Neural cell (in vitro differentiated cells): ENCODE measurements around the gene FHAD1. TPM values are rescaled to one million over a fixed set of nuclear protein-coding genes. Genes with fewer than 3 reads are reported as not detected.

Source experiments
- H2AFZ ChIP-seq: fragments of 200-600, 300-800 bp; sonication (generic), shearing (Covaris generic); 2 replicates; pipeline ENCODE4 v1.6.0; 2014; ENCODE audit warnings: low read depth, mild to moderate bottlenecking, antibody characterized with exemption, low read length, moderate library complexity
- H3F3A ChIP-seq: fragments of 200-600 bp; shearing (Covaris generic); 2 replicates; pipeline ENCODE4 v1.6.1; 2016; ENCODE audit warnings: mild to moderate bottlenecking, moderate library complexity, mixed read lengths, antibody characterized with exemption, low read length; ENCODE audit not compliant: insufficient read depth, poor library complexity, severe bottlenecking
- H3K27ac ChIP-seq: fragments of 200-600, 300-800 bp; sonication (generic), shearing (Covaris generic); 2 replicates; pipeline ENCODE4 v1.5.1; 2014; ENCODE audit warnings: mild to moderate bottlenecking, low read length, moderate library complexity
- H3K27me3 ChIP-seq: fragments of 300-800, 200-600 bp; sonication (generic), shearing (Covaris generic); 2 replicates; pipeline ENCODE4 v1.6.0; 2014; ENCODE audit warnings: mild to moderate bottlenecking, low read depth, low read length, moderate library complexity; ENCODE audit not compliant: insufficient read depth
- H3K36me3 ChIP-seq: fragments of 300-800, 200-600 bp; sonication (generic), shearing (Covaris generic); 2 replicates; pipeline ENCODE4 v1.5.1; 2014; ENCODE audit warnings: mild to moderate bottlenecking, antibody characterized with exemption, low read length, moderate library complexity; ENCODE audit not compliant: insufficient read depth
- H3K4me2 ChIP-seq: fragments of 300-800, 200-600 bp; sonication (generic), shearing (Covaris generic); 2 replicates; pipeline ENCODE4 v1.6.0; 2014; ENCODE audit warnings: mild to moderate bottlenecking, low read length
- H3K4me3 ChIP-seq: fragments of 300-800, 200-600 bp; sonication (generic), shearing (Covaris generic); 2 replicates; pipeline ENCODE4 v1.5.1; 2014; ENCODE audit warnings: mild to moderate bottlenecking, low read length, moderate library complexity
- H3K79me2 ChIP-seq: fragments of 200-600 bp; shearing (Covaris generic); replicated peaks from 2 replicates; pipeline ENCODE4 v1.6.0; 2014; ENCODE audit warnings: mild to moderate bottlenecking, low read length, moderate library complexity; ENCODE audit not compliant: insufficient read depth
- H3K9ac ChIP-seq: fragments of 300-800, 200-600 bp; sonication (generic), shearing (Covaris generic); 2 replicates; pipeline ENCODE4 v1.6.1; 2016; ENCODE audit warnings: mild to moderate bottlenecking, low read length, mixed read lengths
- H3K9me2 ChIP-seq: fragments of 200-600 bp; shearing (Covaris generic); 2 replicates; pipeline ENCODE4 v1.6.1; 2016; ENCODE audit warnings: mild to moderate bottlenecking, low read length, mixed read lengths; ENCODE audit not compliant: insufficient read depth
- H3K9me3 ChIP-seq: fragments of 200-600, 300-800 bp; sonication (generic), shearing (Covaris generic); 2 replicates; pipeline ENCODE4 v1.6.1; 2016; ENCODE audit warnings: mild to moderate bottlenecking, mixed run types, low read length, moderate library complexity, mixed read lengths
- H4K20me1 ChIP-seq: fragments of 200-600 bp; shearing (Covaris generic); 2 replicates; pipeline ENCODE4 v1.6.1; 2016; ENCODE audit warnings: mild to moderate bottlenecking, mixed run types; ENCODE audit not compliant: insufficient read depth
- CTCF ChIP-seq: fragments of 450-650 bp; IDR thresholded peaks from 2 replicates; pipeline ENCODE4 v1.5.1; 2014; ENCODE audit warnings: antibody characterized with exemption, mild to moderate bottlenecking, moderate library complexity; ENCODE audit not compliant: poor library complexity, severe bottlenecking
- EP300 ChIP-seq: fragments of 450-650 bp; conservative IDR thresholded peaks from 2 replicates; pipeline ENCODE4 v1.6.1; 2014; ENCODE audit warnings: antibody characterized with exemption, mild to moderate bottlenecking, moderate library complexity; ENCODE audit not compliant: poor library complexity, severe bottlenecking
- EZH2 ChIP-seq: fragments of 200-600, 300-800 bp; shearing (Covaris generic), sonication (generic); IDR thresholded peaks from 2 replicates; pipeline ENCODE4 v1.6.1; 2014; ENCODE audit warnings: antibody characterized with exemption, low read length, borderline replicate concordance, mild to moderate bottlenecking; ENCODE audit not compliant: insufficient read depth, poor library complexity, severe bottlenecking
- MXI1 ChIP-seq: fragments of 450-650 bp; conservative IDR thresholded peaks from 2 replicates; pipeline ENCODE4 v1.6.1; 2014; ENCODE audit warnings: antibody characterized with exemption, mild to moderate bottlenecking; ENCODE audit not compliant: poor library complexity, severe bottlenecking
- POLR2AphosphoS5 ChIP-seq: IDR thresholded peaks from 2 replicates; pipeline ENCODE4 v1.6.1; 2012
- RAD21 ChIP-seq: fragments of 450-650 bp; conservative IDR thresholded peaks from 2 replicates; pipeline ENCODE4 v1.6.1; 2014; ENCODE audit warnings: antibody characterized with exemption, mild to moderate bottlenecking, moderate library complexity
- SMC3 ChIP-seq: fragments of 450-650 bp; conservative IDR thresholded peaks from 2 replicates; pipeline ENCODE4 v1.6.1; 2014; ENCODE audit warnings: antibody characterized with exemption, mild to moderate bottlenecking, moderate library complexity; ENCODE audit not compliant: poor library complexity
- TAF1 ChIP-seq: IDR thresholded peaks from 2 replicates; pipeline ENCODE4 v1.6.1; 2012; ENCODE audit warnings: low read depth
- polyA plus RNA-seq: library from polyadenylated mRNA; depleted of rRNA; stranded (reverse); fragments of >200 nt; gene quantifications from 2 replicates; pipeline ENCODE4 v1.2.3, GENCODE V29; 2014
- TF ChIP-seq, protein P1 (sequence below): IDR thresholded peaks from 2 replicates; pipeline ENCODE4 v1.6.1; 2012; ENCODE audit warnings: borderline replicate concordance

FHAD1 gene
- polyA plus RNA-seq, 1 donor from 2014 or later, result 0.46 TPM

DNA sequence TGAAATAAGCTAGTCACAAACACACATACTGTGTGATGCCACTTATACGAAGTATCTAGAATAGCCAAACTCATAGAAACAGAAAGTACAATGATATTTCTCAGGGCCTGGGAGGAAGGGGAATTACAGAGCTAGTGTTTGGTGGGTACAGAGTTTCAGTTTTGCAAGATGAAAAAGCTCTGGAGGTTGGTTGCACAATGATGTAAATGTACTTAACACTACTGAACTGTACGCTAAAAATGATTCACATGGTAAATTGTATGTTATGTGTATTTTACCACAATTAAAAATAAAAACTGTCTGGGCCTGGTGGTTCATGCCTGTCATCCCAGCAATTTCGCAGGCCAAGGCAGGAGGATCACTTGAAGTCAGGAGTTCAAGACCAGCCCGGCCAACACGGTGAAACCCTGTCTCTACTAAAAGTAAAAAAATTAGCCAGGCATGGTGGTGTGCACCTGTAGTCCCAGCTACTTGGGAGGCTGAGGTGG, 15.3 kb upstream of the FHAD1 start:
- Histone ChIP-seq H3K9ac (no peak overlapping the region), H3K4me3 (no peak overlapping the region), H3K27ac (no peak overlapping the region), H3K36me3 (no peaks in the 10 kb centered on the region), H3K9me2 (no peaks in the 10 kb centered on the region), H3K9me3 (no peaks in the 10 kb centered on the region), H3F3A (no peaks in the 10 kb centered on the region), H3K79me2 (no peaks in the 10 kb centered on the region), H3K27me3 (no peaks in the 10 kb centered on the region), H3K4me2 (no peak overlapping the region), H2AFZ (no peak overlapping the region), H4K20me1 (no peaks in the 10 kb centered on the region)
- TF ChIP-seq RAD21 (no peak), CTCF (no peak), EP300 (no peak), EZH2 (no peak)

GRCh38 chr1:15233689-15234088, 13.3 kb upstream of the FHAD1 start:
- Histone ChIP-seq H4K20me1 (no peaks in the 10 kb centered on the region), H3K4me2 (no peak overlapping the region), H3F3A (no peaks in the 10 kb centered on the region), H3K27me3 (no peaks in the 10 kb centered on the region), H3K36me3 (no peaks in the 10 kb centered on the region), H3K79me2 (no peaks in the 10 kb centered on the region), H3K9me2 (no peaks in the 10 kb centered on the region), H3K9ac (no peak overlapping the region), H3K4me3 (no peak overlapping the region), H2AFZ (no peak overlapping the region), H3K9me3 (no peaks in the 10 kb centered on the region), H3K27ac (no peak overlapping the region)
- TF ChIP-seq CTCF (no peak), EZH2 (no peak), SMC3 (no peak), POLR2AphosphoS5 (no peak), EP300 (no peak), MXI1 (no peak), RAD21 (no peak), TAF1 (no peak)
- TF ChIP-seq, protein P1, sequence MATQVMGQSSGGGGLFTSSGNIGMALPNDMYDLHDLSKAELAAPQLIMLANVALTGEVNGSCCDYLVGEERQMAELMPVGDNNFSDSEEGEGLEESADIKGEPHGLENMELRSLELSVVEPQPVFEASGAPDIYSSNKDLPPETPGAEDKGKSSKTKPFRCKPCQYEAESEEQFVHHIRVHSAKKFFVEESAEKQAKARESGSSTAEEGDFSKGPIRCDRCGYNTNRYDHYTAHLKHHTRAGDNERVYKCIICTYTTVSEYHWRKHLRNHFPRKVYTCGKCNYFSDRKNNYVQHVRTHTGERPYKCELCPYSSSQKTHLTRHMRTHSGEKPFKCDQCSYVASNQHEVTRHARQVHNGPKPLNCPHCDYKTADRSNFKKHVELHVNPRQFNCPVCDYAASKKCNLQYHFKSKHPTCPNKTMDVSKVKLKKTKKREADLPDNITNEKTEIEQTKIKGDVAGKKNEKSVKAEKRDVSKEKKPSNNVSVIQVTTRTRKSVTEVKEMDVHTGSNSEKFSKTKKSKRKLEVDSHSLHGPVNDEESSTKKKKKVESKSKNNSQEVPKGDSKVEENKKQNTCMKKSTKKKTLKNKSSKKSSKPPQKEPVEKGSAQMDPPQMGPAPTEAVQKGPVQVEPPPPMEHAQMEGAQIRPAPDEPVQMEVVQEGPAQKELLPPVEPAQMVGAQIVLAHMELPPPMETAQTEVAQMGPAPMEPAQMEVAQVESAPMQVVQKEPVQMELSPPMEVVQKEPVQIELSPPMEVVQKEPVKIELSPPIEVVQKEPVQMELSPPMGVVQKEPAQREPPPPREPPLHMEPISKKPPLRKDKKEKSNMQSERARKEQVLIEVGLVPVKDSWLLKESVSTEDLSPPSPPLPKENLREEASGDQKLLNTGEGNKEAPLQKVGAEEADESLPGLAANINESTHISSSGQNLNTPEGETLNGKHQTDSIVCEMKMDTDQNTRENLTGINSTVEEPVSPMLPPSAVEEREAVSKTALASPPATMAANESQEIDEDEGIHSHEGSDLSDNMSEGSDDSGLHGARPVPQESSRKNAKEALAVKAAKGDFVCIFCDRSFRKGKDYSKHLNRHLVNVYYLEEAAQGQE, result no peak
